LNCAP (cell line): ENCODE results near the gene GJB5.

Experiments
- CTCF ChIP-seq: fragments of 450-650 bp; IDR thresholded peaks from 2 replicates; pipeline ENCODE4 v1.5.1; 2017; ENCODE audit warnings: mild to moderate bottlenecking

GJB5 gene

GRCh38 chr1:34779962-34780361, 25.1 kb downstream of the GJB5 start:
- TF ChIP-seq CTCF: no peak

- no peak for TF ChIP-seq CTCF
Observed at GRCh38 chr1:34780528-34780927, 25.7 kb downstream of the GJB5 start.

- no peak for TF ChIP-seq CTCF
Observed at GRCh38 chr1:34781071-34781843, 26.4 kb downstream of the GJB5 start, which contains the start of gene GJB3. TSS of gene GJB3 (plus strand) at chr1:34781214. CDS start at chr1:34784763, 3,549 bp downstream.

- TF ChIP-seq CTCF: no peak
Observed at GRCh38 chr1:34781844-34782391, 27.1 kb downstream of the GJB5 start.

- TF ChIP-seq CTCF: no peak
Observed at GRCh38 chr1:34784751-34785221, 29.9 kb downstream of the GJB5 start.

- TF ChIP-seq CTCF: no peak
Observed at GRCh38 chr1:34785231-34785874, 30.5 kb downstream of the GJB5 start.

- TF ChIP-seq CTCF: no peak
Observed at GRCh38 chr1:34785875-34786470, 31.1 kb downstream of the GJB5 start.
